AG10803 (cell line): ENCODE results near the gene EMD.
A peak's percentile ranks its signal among the peaks of the same experiment; 100 is the strongest.

Source experiments
- DNase-seq: peaks from one replicate; pipeline ENCODE4 v3.0.0; 2010; ENCODE audit warnings: low read depth
- H3K4me3 ChIP-seq: 2 replicates; pipeline ENCODE4 v1.5.1; 2011; ENCODE audit warnings: mild to moderate bottlenecking, low read length, control low read depth
- TF ChIP-seq, protein P1 (sequence below): conservative IDR thresholded peaks from 2 replicates; pipeline ENCODE4 v1.5.1; 2011; ENCODE audit warnings: mild to moderate bottlenecking, low read length, control low read depth, inconsistent platforms

EMD gene

DNA sequence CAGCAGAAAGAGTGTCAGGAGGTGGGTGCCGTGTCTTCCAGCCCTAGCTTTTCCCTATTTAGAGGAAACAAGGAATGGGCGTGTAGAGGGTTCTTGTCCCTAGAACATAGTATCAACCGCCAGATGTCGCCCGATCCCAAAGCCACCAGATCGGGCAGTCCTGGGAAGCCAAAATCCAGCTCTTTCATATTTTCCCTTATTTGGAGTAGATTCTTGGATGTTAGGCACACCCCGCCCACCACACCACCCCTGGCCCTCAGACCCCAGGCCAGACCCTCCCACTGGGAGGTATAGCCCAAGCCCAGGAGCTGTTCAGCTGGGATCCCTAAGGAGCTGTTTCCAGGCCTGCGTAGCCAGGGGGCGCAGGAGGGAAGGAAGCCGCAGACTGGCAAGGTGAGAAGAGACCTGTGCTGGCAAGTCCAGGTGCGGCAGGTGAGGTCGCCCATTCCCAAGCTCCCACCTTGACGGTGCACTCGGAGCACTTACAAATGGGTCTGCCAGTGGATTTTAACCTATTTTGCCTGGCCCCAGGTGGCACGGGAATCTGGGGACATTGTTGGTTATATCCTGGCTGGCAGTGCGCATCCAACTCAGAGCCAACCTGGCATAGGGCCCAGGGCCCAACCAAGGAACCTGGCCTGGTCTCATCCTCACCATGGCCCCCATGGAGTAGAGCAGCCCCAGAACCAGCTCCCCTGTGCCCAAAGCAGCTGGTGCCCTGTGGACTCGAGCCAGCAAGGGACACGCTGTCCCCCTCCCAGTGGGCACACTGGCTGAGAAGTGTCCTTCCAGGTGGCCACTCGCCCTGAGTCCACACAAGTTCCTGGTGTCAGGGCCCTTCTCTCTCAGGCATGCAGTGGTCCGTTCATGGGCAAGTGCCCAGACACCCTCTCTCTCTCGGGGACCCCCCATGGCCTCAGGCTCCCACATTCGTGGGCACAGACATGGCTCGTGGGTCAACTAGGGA is 5.5 kb upstream of the EMD start:
- peak; percentile 84 for DNase-seq
- TF ChIP-seq, protein P1, sequence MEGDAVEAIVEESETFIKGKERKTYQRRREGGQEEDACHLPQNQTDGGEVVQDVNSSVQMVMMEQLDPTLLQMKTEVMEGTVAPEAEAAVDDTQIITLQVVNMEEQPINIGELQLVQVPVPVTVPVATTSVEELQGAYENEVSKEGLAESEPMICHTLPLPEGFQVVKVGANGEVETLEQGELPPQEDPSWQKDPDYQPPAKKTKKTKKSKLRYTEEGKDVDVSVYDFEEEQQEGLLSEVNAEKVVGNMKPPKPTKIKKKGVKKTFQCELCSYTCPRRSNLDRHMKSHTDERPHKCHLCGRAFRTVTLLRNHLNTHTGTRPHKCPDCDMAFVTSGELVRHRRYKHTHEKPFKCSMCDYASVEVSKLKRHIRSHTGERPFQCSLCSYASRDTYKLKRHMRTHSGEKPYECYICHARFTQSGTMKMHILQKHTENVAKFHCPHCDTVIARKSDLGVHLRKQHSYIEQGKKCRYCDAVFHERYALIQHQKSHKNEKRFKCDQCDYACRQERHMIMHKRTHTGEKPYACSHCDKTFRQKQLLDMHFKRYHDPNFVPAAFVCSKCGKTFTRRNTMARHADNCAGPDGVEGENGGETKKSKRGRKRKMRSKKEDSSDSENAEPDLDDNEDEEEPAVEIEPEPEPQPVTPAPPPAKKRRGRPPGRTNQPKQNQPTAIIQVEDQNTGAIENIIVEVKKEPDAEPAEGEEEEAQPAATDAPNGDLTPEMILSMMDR: peak; percentile 44
- peak overlapping the region; percentile 78 for H3K4me3 ChIP-seq

DNA sequence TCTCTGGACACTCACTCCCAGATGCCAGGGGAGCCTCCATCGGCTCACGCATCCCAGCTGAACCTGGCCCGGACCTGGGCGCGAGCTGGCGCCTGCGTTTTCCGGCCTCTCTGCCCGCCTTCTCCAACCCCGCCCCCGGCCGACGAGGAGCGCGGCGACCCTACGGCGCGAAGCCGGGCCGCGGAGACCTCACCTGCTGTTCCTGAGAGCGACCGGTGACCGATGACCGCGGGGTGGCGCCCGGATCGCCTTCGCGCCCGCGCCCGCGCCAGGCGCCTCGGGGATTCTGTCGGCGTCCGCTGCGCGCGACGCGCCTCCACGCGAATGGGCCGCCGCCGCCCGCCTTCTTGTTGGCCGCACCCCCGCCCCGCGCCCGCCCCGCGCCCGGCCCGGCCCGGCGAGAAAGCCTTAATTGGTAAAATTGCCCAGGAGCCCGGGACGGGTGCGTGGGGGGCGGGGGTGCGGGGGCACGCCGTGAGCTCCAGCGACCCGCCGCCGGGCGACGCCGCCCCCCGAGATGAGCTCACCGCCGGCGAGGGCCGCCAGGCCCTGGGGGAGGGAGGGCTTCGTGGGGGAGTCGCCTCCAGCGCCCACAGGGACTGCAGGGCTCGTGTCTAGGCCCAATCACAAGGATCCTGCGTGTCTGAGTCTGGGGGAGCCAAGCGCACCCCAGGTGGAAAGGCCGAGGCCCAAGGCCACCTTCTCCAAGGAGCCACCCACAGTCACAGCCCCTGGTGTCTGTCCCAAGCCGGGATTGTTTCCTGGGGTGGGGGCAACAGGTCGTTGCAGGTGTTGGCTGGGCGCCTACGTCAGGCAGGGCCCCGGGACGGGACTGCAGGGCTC is 4.6 kb upstream of the EMD start, which contains the start of gene FLNA:
Gene FLNA (minus strand): TSS at position 322 of the 843 bp plus-strand sequence. CDS start 3,389 bp downstream, outside the sequence.
- TF ChIP-seq, protein P1: no peak
- peak within 1 kb of the TSS; percentile 78 for H3K4me3 ChIP-seq
- peak; percentile 22 for DNase-seq

DNA sequence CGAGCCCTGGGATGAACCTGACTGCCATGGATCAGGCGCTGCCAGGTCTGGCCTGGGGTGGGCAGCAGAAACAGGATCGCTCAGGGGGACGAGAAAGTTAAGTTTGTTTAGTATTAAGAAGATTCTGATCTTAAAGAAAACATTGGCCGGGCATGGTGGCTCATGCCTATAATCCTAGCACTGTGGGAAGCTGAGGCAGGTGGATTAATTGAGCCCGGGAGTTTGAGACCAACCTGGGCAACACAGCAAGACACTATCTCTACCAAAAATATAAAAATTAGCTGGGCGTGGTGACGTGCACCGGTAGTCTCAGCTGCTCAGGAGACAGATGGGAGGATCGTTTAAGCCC is 4.0 kb upstream of the EMD start:
- TF ChIP-seq, protein P1: no peak
- no peak for DNase-seq
- peak overlapping the region; percentile 56 for H3K4me3 ChIP-seq

DNA sequence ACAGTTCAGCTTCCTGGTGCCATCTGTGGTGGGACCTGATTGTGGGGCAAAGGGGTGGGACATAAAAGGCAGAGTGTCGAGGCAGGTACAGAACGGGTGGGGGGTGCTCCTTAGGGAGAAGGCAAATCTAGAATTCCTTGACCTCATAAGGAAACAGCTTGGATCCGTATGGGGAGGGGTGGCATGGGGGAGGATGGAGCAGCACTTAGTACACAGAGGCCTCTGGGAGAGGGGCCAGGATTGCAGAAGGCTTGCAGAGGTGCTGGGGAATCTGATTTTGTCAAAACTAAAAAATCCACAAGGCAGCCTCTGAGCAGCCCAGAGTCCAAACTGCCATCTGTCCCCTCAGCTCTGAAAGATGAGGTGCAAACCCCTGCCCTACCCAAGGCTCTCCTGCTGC is 2.3 kb upstream of the EMD start:
- H3K4me3 ChIP-seq: no peak overlapping the region
- TF ChIP-seq, protein P1: no peak
- peak; percentile 26 for DNase-seq

DNA sequence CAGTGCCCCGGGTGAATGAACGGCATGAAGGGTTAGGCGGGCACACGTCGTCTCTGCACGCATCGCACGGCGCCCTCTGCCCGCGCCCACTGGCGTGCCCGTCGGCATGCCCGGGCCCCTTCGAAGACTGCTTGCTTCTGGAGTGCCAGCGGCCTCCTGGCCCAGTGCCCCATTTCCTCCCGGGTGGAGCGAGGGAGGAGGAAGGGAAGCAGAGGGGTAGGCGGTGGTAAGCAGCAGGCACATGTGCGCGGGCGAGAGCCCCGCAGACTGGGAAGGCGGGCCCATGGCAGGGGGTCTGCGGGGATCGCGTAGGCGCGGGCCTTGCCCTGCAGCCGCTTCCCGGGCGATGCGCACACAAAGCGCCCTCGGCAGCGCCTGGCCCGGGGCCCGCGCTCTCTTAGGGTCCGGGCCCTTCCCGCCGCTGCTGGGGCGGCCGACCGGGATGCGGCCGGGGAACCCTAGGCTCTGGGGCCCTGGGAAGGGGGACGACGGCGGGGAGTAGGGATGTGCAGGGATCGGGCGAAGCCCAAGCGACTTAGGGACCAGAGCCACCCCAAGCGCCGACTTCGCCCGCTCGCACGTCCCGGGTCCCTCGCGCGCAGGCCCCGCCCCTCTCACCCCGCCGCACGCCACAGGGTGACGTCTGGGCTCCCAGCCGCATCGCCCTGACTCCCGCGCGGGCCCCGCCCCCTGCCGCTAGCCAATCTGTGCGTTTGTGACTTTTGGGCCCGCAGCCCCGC is 866 bp upstream of the EMD start:
- peak overlapping the region; percentile 49 for H3K4me3 ChIP-seq
- TF ChIP-seq, protein P1: no peak
- DNase-seq: peak; percentile 59

DNA sequence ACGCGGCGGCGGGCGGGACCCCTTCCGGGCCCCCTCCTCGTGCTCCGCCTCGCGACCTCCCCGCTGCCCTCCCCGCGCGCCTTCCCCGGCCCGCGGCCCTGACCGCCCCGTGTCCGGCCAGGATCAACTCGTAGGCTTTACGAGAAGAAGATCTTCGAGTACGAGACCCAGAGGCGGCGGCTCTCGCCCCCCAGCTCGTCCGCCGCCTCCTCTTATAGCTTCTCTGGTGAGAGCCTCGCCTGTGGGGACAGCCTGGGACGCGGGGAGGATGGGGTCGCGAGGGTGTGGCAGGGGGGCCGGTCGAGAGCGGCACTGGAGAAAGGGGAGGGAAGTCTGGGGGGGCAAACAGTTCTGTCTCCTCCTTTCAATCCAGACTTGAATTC is 465 bp downstream of the EMD start:
- TF ChIP-seq, protein P1: no peak
- H3K4me3 ChIP-seq: peak overlapping the region; percentile 74

More for the DNA sequence above, 465 bp downstream of the EMD start:
- no peak for DNase-seq
